IMR-90 (cell line): ENCODE results near the gene CHIT1. TPM values are rescaled to one million over a fixed set of nuclear protein-coding genes. Genes with fewer than 3 reads are reported as not detected.

Source experiments
- ATAC-seq: fragments of 200-7000 bp; cut with Tn5 transposase; 2 replicates; pipeline ENCODE4 v1.9.1; 2020; ENCODE audit warnings: low read depth, mild to moderate bottlenecking, moderate library complexity
- BruUV-seq: library from RNA; stranded (reverse); fragments of 400-500 nt; replicated peaks from 2 replicates; lab custom pipeline; 2021; lab: Mats Ljungman, UMichigan
- CTCF ChIA-PET: fragments of 300-600 bp; formaldehyde crosslinking; extraction: SDS; loops from one replicate; lab custom pipeline; 2021; ENCODE audit warnings: antibody characterized with exemption; lab: Yijun Ruan, JAX
- POLR2A ChIA-PET: fragments of 300-600 bp; sonication (Branson Sonifier 250); formaldehyde crosslinking; loops from one replicate; lab custom pipeline; 2022; ENCODE audit warnings: antibody characterized with exemption; ENCODE audit not compliant: unreplicated experiment; lab: Charles Lee
- DNase-seq: peaks from one replicate; pipeline ENCODE4 v3.0.0; 2013
- H2AFZ ChIP-seq: replicated peaks from 2 replicates; pipeline ENCODE3; 2013; ENCODE audit warnings: low read length, mild to moderate bottlenecking; ENCODE audit not compliant: poor library complexity
- H2AK5ac ChIP-seq: 2 replicates; pipeline ENCODE4 v1.6.1; 2013; ENCODE audit warnings: low read depth, low read length, inconsistent platforms
- H2AK9ac ChIP-seq: replicated peaks from 2 replicates; pipeline ENCODE3; 2013; ENCODE audit warnings: mild to moderate bottlenecking, low read depth, low read length, moderate library complexity; ENCODE audit not compliant: poor library complexity
- H2BK120ac ChIP-seq: 2 replicates; pipeline ENCODE4 v1.6.1; 2013; ENCODE audit warnings: low read depth, low read length, inconsistent platforms
- H2BK15ac ChIP-seq: 3 replicates; pipeline ENCODE4 v1.6.1; 2013; ENCODE audit warnings: low read depth, low read length, inconsistent platforms
- H2BK20ac ChIP-seq: 2 replicates; pipeline ENCODE4 v1.6.1; 2013; ENCODE audit warnings: low read depth, mild to moderate bottlenecking, inconsistent platforms, low read length, moderate library complexity
- H2BK5ac ChIP-seq: 2 replicates; pipeline ENCODE4 v1.6.1; 2013; ENCODE audit warnings: mild to moderate bottlenecking, low read depth, low read length, inconsistent platforms; ENCODE audit not compliant: poor library complexity, severe bottlenecking
- H3K14ac ChIP-seq: replicated peaks from 2 replicates; pipeline ENCODE4 v1.6.1; 2013; ENCODE audit warnings: low read depth, low read length, inconsistent platforms
- H3K18ac ChIP-seq: 2 replicates; pipeline ENCODE4 v1.6.1; 2013; ENCODE audit warnings: low read depth, low read length, control low read depth
- H3K23ac ChIP-seq: 2 replicates; pipeline ENCODE4 v1.6.1; 2013; ENCODE audit warnings: low read depth, low read length, inconsistent platforms
- H3K27ac ChIP-seq: 2 replicates; pipeline ENCODE4 v1.5.1; 2013; ENCODE audit warnings: mild to moderate bottlenecking, control low read depth, low read length; ENCODE audit not compliant: insufficient read depth
- H3K27me3 ChIP-seq: 2 replicates; pipeline ENCODE4 v1.6.1; 2013; ENCODE audit warnings: low read length; ENCODE audit not compliant: control insufficient read depth, insufficient read depth
- H3K36me3 ChIP-seq: 2 replicates; pipeline ENCODE4 v1.6.1; 2013; ENCODE audit warnings: low read length, mixed read lengths; ENCODE audit not compliant: control insufficient read depth, insufficient read depth
- H3K4ac ChIP-seq: 2 replicates; pipeline ENCODE4 v1.6.1; 2013; ENCODE audit warnings: low read depth, low read length, inconsistent platforms
- H3K4me1 ChIP-seq: 2 replicates; pipeline ENCODE4 v1.6.1; 2013; ENCODE audit warnings: low read length, mixed read lengths; ENCODE audit not compliant: control insufficient read depth, insufficient read depth
- H3K4me2 ChIP-seq: 2 replicates; pipeline ENCODE4 v1.6.1; 2013; ENCODE audit warnings: low read depth, mild to moderate bottlenecking, control low read depth, low read length, moderate library complexity
- H3K4me3 ChIP-seq: 2 replicates; pipeline ENCODE4 v1.5.1; 2013; ENCODE audit warnings: low read depth, mild to moderate bottlenecking, control low read depth, low read length, moderate library complexity; ENCODE audit not compliant: insufficient read depth
- H3K56ac ChIP-seq: 2 replicates; pipeline ENCODE4 v1.6.1; 2013; ENCODE audit warnings: low read length, inconsistent platforms; ENCODE audit not compliant: insufficient read depth; ENCODE audit errors: extremely low read depth
- H3K79me1 ChIP-seq, 2 experiments: 2 replicates each; pipeline ENCODE4 v1.6.1; 2013; ENCODE audit warnings: low read length in 2 of 2, inconsistent platforms in 1 of 2, low read depth in 1 of 2
- H3K9ac ChIP-seq: 2 replicates; pipeline ENCODE4 v1.6.1; 2013; ENCODE audit warnings: low read depth, low read length, control low read depth
- H3K9me1 ChIP-seq: 2 replicates; pipeline ENCODE4 v1.6.1; 2013; ENCODE audit warnings: low read length, inconsistent platforms; ENCODE audit not compliant: insufficient read depth
- H3K9me3 ChIP-seq: 2 replicates; pipeline ENCODE4 v1.6.1; 2013; ENCODE audit warnings: low read length; ENCODE audit not compliant: control insufficient read depth, insufficient read depth
- H4K20me1 ChIP-seq: 2 replicates; pipeline ENCODE4 v1.6.1; 2013; ENCODE audit warnings: low read length, inconsistent platforms; ENCODE audit not compliant: insufficient read depth
- H4K5ac ChIP-seq: 2 replicates; pipeline ENCODE4 v1.6.1; 2013; ENCODE audit warnings: mild to moderate bottlenecking, low read depth, low read length, control low read depth
- H4K8ac ChIP-seq, 2 experiments: 2 replicates each; pipeline ENCODE4 v1.6.1; 2013; ENCODE audit warnings: low read depth in 2 of 2, low read length in 2 of 2, control low read depth in 1 of 2, inconsistent platforms in 1 of 2
- H4K91ac ChIP-seq: 2 replicates; pipeline ENCODE4 v1.6.1; 2013; ENCODE audit warnings: low read depth, low read length, inconsistent platforms; ENCODE audit not compliant: insufficient read depth
- BHLHE40 ChIP-seq: fragments of 150-350 bp; IDR thresholded peaks from 2 replicates; pipeline ENCODE4 v1.6.1; 2016; ENCODE audit warnings: mild to moderate bottlenecking, low read depth, low read length
- CEBPB ChIP-seq: IDR thresholded peaks from 2 replicates; pipeline ENCODE4 v1.6.1; 2012; ENCODE audit warnings: low read depth, low read length, improper control_type of control experiment
- CHD1 ChIP-seq: IDR thresholded peaks from 2 replicates; pipeline ENCODE4 v1.6.1; 2012; ENCODE audit warnings: low read depth, low read length, improper control_type of control experiment
- CTCF ChIP-seq: conservative IDR thresholded peaks from 2 replicates; pipeline ENCODE4 v1.5.1; 2012; ENCODE audit warnings: mild to moderate bottlenecking, low read depth, low read length, improper control_type of control experiment
- ELK1 ChIP-seq: fragments of 150-350 bp; IDR thresholded peaks from 2 replicates; pipeline ENCODE4 v1.6.1; 2016; ENCODE audit warnings: low read depth, mild to moderate bottlenecking, low read length, moderate library complexity, borderline replicate concordance
- FOS ChIP-seq: fragments of 150-350 bp; IDR thresholded peaks from 2 replicates; pipeline ENCODE4 v1.6.1; 2016; ENCODE audit warnings: low read depth, low read length
- MAFK ChIP-seq: IDR thresholded peaks from 2 replicates; pipeline ENCODE4 v1.6.1; 2012; ENCODE audit warnings: low read depth, low read length, improper control_type of control experiment
- MAZ ChIP-seq: IDR thresholded peaks from 2 replicates; pipeline ENCODE4 v1.6.1; 2012; ENCODE audit warnings: low read depth, mild to moderate bottlenecking, low read length, improper control_type of control experiment, moderate library complexity, borderline replicate concordance
- MXI1 ChIP-seq: IDR thresholded peaks from 2 replicates; pipeline ENCODE4 v1.6.1; 2012; ENCODE audit warnings: low read depth, mild to moderate bottlenecking, low read length, moderate library complexity, borderline replicate concordance
- NFE2L2 ChIP-seq: fragments of 150-350 bp; IDR thresholded peaks from 2 replicates; pipeline ENCODE4 v1.6.1; 2016; ENCODE audit warnings: low read depth, mild to moderate bottlenecking, low read length
- POLR2A ChIP-seq: IDR thresholded peaks from 2 replicates; pipeline ENCODE4 v1.6.1; 2012; ENCODE audit warnings: mild to moderate bottlenecking, low read depth, low read length
- RAD21 ChIP-seq: IDR thresholded peaks from 2 replicates; pipeline ENCODE4 v1.6.1; 2012; ENCODE audit warnings: low read length, improper control_type of control experiment
- RCOR1 ChIP-seq: IDR thresholded peaks from 2 replicates; pipeline ENCODE4 v1.6.1; 2012; ENCODE audit warnings: mild to moderate bottlenecking, low read length, improper control_type of control experiment; ENCODE audit not compliant: insufficient replicate concordance
- RFX5 ChIP-seq: IDR thresholded peaks from 2 replicates; pipeline ENCODE4 v1.8.0; 2012; ENCODE audit warnings: low read depth, mild to moderate bottlenecking, low read length, moderate library complexity
- SMC3 ChIP-seq: fragments of 150-350 bp; IDR thresholded peaks from 2 replicates; pipeline ENCODE4 v1.6.1; 2016; ENCODE audit warnings: low read depth, mild to moderate bottlenecking, antibody characterized with exemption, low read length, moderate library complexity
- USF2 ChIP-seq: fragments of 150-350 bp; IDR thresholded peaks from 2 replicates; pipeline ENCODE4 v1.6.1; 2017; ENCODE audit warnings: mild to moderate bottlenecking, antibody characterized with exemption, low read length, low read depth
- WGBS, 2 experiments: methylation state at CpG; one replicate each; pipeline versions ENCODE4 v1.1.5 to v1.1.7; 2013; ENCODE audit warnings: missing lambda C conversion rate in 2 of 2; ENCODE audit not compliant: insufficient read length in 1 of 2; ENCODE audit errors: extremely low coverage in 2 of 2; 5-methylcytosine and 5-hydroxymethylcytosine counted together
- dilution Hi-C: fragments of 300-500 bp; cut with HindIII; formaldehyde crosslinking; loops from one replicate; pipeline ENCODE4 v1.14.3; 2018; ENCODE audit warnings: low sequenced_read_pairs; ENCODE audit not compliant: unreplicated experiment
- in situ Hi-C: fragments of 300-500 bp; cut with MboI; formaldehyde crosslinking; loops from 3 replicates; pipeline ENCODE4 v1.14.3; 2019; ENCODE audit warnings: low sequenced_read_pairs, inconsistent platforms, mixed read lengths
- intact Hi-C: fragments of 100-400 bp; cut with micrococcal nuclease; formaldehyde crosslinking; loops from 2 replicates; pipeline ENCODE4 v1.10.0; 2022
- polyA plus RNA-seq, 3 experiments: library from polyadenylated mRNA; depleted of rRNA; stranded (reverse); fragments of >200 nt; gene quantifications; 2 replicates each; pipeline ENCODE4 v1.2.3, GENCODE V29; 2012; ENCODE audit warnings: low replicate concordance in 1 of 3
- total RNA-seq: library from RNA; depleted of rRNA; stranded (reverse); fragments of >200 nt; gene quantifications from 2 replicates; pipeline ENCODE4 v1.2.3, GENCODE V29; 2012

CHIT1 gene
- total and polyA plus RNA-seq, 2 of the 4 experiments (the other 2 are of a cell fraction), result not detected

- H3K9me1 ChIP-seq, result no peaks in the 10 kb centered on the region
- CTCF ChIA-PET, result interaction anchor here (0.7 kb wide), 1 partner anchor 35 kb away, joined by 4 read pairs; no protein-coding TSS in a partner anchor
- no peak for ATAC-seq
These were observed 21.3 kb downstream of the CHIT1 start for GRCh38 chr1:203208181-203208580.

More at GRCh38 chr1:203208181-203208580, 21.3 kb downstream of the CHIT1 start:
- Histone ChIP-seq H3K79me1 (no peaks in the 10 kb centered on the region), H3K9me3 (no peaks in the 10 kb centered on the region), H3K36me3 (no peaks in the 10 kb centered on the region), H3K4me3 (no peak overlapping the region), H3K4me2 (no peak overlapping the region), H2BK120ac (no peak overlapping the region), H3K4me1 (no peaks in the 10 kb centered on the region), H3K4ac (no peak overlapping the region), H3K27me3 (peaks cover 4% of the 10 kb centered on the region), H2BK15ac (no peak overlapping the region), H2BK5ac (no peak overlapping the region), H3K56ac (no peak overlapping the region), H4K91ac (no peak overlapping the region), H4K8ac (no peak overlapping the region), H3K23ac (no peak overlapping the region), H3K14ac (no peak overlapping the region), H3K27ac (no peak overlapping the region), H2BK20ac (no peak overlapping the region), H2AK5ac (no peak overlapping the region), H4K5ac (0 out of 2 replicates have a peak overlapping the region, but pooled peaks have one; percentile 23), H2AK9ac (no peak overlapping the region), H4K20me1 (no peaks in the 10 kb centered on the region), H2AFZ (no peak overlapping the region), H3K18ac (no peak overlapping the region; the same call in 1 of the 2 replicates), H3K9ac (no peak overlapping the region)
- intact Hi-C loops, result loop anchor here (2.0 kb wide), 1 partner anchor 89 kb away; no protein-coding TSS in a partner anchor
- dilution Hi-C loops, result no loop called here
- TF ChIP-seq RAD21 (no peak), USF2 (no peak), MXI1 (no peak), CHD1 (no peak), BHLHE40 (no peak), RCOR1 (no peak), FOS (no peak), POLR2A (no peak), MAFK (no peak), ELK1 (no peak), CEBPB (no peak), CTCF (no peak), MAZ (no peak), SMC3 (no peak), RFX5 (no peak), NFE2L2 (no peak)
- WGBS, 2 experiments, result no CpG with 5 or more reads among the region's 1 CpG
- in situ Hi-C loops, result no loop called here
- no peak for DNase-seq
- BruUV-seq, result no TSS peak
- POLR2A ChIA-PET, result no interaction called here
